Uterus (tissue), 4 donors: ENCODE results near the gene RARA. TPM values are rescaled to one million over a fixed set of nuclear protein-coding genes. Genes with fewer than 3 reads are reported as not detected.

ENCODE experiments used
- DNase-seq, 2 donors: peaks; one replicate each; pipeline ENCODE4 v3.0.0-alpha.2; 2019 to 2020
- H3K27ac ChIP-seq, 2 donors: fragments of 200-600 bp; sonication (generic); 1 replicate in 1 of 2; 2 replicates in 1 of 2; pipeline ENCODE4 v1.5.1; 2016 to 2018
- H3K27me3 ChIP-seq, 2 donors: fragments of 200-600 bp; sonication (generic); one replicate each; pipeline ENCODE4 v1.5.1; 2018 to 2019; ENCODE audit warnings: control low read depth in 1 of 2
- H3K36me3 ChIP-seq, 2 donors: fragments of 200-600 bp; sonication (generic); one replicate each; pipeline ENCODE4 v1.5.1; 2019; ENCODE audit warnings: control low read depth in 1 of 2
- H3K4me1 ChIP-seq, 2 donors: fragments of 200-600 bp; sonication (generic); one replicate each; pipeline ENCODE4 v1.5.1; 2018 to 2019; ENCODE audit warnings: control low read depth in 1 of 2
- H3K4me3 ChIP-seq, 2 donors: fragments of 200-600 bp; sonication (generic); 1 replicate in 1 of 2; 2 replicates in 1 of 2; pipeline ENCODE4 v1.5.1; 2018 to 2019; ENCODE audit warnings: mild to moderate bottlenecking in 1 of 2
- H3K9me3 ChIP-seq, 2 donors: fragments of 200-600 bp; sonication (generic); one replicate each; pipeline ENCODE4 v1.5.1; 2019; ENCODE audit warnings: control low read depth in 1 of 2
- POLR2A ChIP-seq, 2 donors: fragments of 450-650 bp; IDR thresholded peaks; one replicate each; pipeline ENCODE4 v1.6.1; 2016; ENCODE audit warnings: antibody characterized with exemption in 2 of 2, mild to moderate bottlenecking in 1 of 2, moderate library complexity in 1 of 2
- intact Hi-C: fragments of 100-400 bp; cut with DNase I; formaldehyde crosslinking; loops from one replicate; pipeline ENCODE4 v1.15.1; 2023; ENCODE audit warnings: low total_unique reads
- total RNA-seq, 4 donors: library from RNA; depleted of rRNA in 3 of 4; stranded (reverse); fragments of >200 nt in 3 of 4; gene quantifications; one replicate each; pipeline versions ENCODE4 v1.1.0 to v1.2.4, GENCODE V29; 2014 to 2023
- TF ChIP-seq, protein P1 (sequence below), 4 experiments: fragments of 200-600 bp in 2 of 4; fragments of 450-650 bp in 2 of 4; sonication (generic) in 2 of 4; IDR thresholded peaks; one replicate each; pipeline ENCODE4 v1.5.1; 2016 to 2019; ENCODE audit warnings: antibody characterized with exemption in 4 of 4, mild to moderate bottlenecking in 2 of 4, moderate library complexity in 1 of 4
- donor health status: DM: yes; HTN: yes; CAD: no.

RARA gene
- total RNA-seq, 4 donors from 2014 or later, result 18.9 to 80.5 (median 46.3) TPM

DNA sequence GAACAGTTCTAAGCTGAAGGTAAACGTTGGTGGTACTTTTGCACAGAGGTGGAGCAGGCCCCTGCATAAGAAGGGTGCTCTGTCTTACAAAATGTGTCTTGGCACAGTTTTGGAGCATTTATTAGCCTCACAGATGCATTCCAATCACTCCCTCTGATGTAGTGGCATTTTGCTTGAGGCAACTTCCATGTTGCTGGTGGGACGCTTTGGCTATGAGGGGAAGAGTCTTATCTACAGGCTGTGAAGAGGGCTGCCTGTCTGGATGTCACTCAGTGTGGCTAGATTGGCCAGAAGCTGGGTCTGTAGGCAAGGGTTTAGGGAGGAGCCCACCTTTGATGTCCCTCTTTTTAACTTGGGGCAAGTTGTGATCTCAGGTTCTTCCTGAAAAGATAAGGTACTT, 2.6 kb upstream of the RARA start:
- intact Hi-C loops, result no loop called here
- H3K9me3 ChIP-seq, result no peaks in the 10 kb centered on the region
- H3K4me3 ChIP-seq, result no peak overlapping the region
- H3K4me1 ChIP-seq, result peaks cover 0 to 7% of the 10 kb centered on the region in 2 donors
- no peaks in the 10 kb centered on the region for H3K27me3 ChIP-seq
- peak overlapping the region; percentile 59 to 68 for H3K27ac ChIP-seq
- no peaks in the 10 kb centered on the region for H3K36me3 ChIP-seq
- no peak for DNase-seq
- no peak for TF ChIP-seq POLR2A (IDR thresholded peaks at IDR 0.05)
- TF ChIP-seq, protein P1, sequence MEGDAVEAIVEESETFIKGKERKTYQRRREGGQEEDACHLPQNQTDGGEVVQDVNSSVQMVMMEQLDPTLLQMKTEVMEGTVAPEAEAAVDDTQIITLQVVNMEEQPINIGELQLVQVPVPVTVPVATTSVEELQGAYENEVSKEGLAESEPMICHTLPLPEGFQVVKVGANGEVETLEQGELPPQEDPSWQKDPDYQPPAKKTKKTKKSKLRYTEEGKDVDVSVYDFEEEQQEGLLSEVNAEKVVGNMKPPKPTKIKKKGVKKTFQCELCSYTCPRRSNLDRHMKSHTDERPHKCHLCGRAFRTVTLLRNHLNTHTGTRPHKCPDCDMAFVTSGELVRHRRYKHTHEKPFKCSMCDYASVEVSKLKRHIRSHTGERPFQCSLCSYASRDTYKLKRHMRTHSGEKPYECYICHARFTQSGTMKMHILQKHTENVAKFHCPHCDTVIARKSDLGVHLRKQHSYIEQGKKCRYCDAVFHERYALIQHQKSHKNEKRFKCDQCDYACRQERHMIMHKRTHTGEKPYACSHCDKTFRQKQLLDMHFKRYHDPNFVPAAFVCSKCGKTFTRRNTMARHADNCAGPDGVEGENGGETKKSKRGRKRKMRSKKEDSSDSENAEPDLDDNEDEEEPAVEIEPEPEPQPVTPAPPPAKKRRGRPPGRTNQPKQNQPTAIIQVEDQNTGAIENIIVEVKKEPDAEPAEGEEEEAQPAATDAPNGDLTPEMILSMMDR (IDR thresholded peaks at IDR 0.05), result no peak

DNA sequence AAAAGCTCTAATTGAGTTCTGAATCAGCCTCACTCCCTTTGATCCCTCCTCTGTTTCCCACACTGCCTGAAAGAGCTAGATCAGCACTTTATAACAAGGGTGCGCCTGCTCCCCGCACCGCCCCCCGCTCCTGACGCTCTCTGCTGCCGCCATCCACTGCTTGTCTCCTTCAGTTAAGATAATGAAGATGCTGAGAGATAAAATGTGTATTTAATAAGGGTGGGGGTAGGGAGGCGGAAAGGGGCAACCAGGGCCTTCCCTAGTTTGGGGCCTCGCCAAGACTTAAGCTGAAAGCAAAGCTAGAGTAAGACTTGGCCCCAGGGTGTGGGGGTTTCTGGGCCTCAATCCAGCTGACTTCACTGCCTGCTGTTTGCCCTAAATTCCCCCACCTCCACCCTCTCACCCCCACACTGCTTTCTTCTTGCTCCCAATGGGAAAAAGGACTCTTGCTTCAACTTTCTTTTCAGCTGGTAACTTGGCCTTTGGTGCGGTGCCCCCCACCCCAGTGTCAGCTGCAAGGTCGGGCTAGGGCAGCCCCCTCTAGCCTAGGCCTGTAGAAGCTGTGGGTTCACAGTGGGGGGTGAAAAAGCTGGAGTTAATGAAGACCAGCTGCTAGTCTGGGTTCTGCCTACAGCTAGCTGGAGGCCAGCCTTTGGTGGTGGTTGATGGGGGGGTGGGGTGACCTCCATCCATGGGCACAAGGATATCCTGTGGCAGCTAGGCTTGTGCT, 1.8 kb upstream of the RARA start:
- no peak overlapping the region for H3K4me3 ChIP-seq
- peak overlapping the region; percentile 59 to 68 for H3K27ac ChIP-seq
- peaks cover 0 to 14% of the 10 kb centered on the region in 2 donors for H3K4me1 ChIP-seq
- no peaks in the 10 kb centered on the region for H3K36me3 ChIP-seq
- H3K27me3 ChIP-seq, result no peaks in the 10 kb centered on the region
- no peaks in the 10 kb centered on the region for H3K9me3 ChIP-seq
- intact Hi-C loops, result no loop called here
- TF ChIP-seq, protein P1 (IDR thresholded peaks at IDR 0.05), result no peak
- no peak for TF ChIP-seq POLR2A (IDR thresholded peaks at IDR 0.05)
- DNase-seq, result peak; percentile 13 to 51

DNA sequence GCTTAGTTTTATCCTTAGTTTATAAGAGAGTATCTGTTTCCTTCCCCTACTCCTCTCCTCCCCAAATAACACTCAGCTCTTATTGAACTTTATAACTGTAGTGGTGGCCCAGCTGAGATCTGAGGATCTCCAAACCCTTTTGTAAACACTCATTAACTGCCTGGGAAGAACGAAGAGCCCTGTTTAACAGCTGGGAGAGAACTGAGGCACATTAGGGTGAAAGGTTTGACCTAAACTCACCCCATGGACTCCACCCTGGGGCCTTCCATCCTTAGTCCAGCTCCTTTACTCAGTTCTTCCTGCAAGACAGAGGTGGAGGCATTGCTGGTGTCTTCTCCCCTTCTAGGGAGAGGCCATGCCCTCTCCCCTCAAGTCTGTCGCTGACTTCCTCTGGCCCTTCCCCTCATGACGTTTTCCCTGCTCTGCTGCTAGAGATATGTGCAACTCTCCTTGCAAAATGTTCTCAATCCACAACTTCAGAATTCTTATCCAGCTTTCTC, 1.2 kb upstream of the RARA start:
- no peak for TF ChIP-seq POLR2A (IDR thresholded peaks at IDR 0.05)
- TF ChIP-seq, protein P1 (IDR thresholded peaks at IDR 0.05), result no peak
- Histone ChIP-seq H3K9me3 (no peaks in the 10 kb centered on the region), H3K36me3 (no peaks in the 10 kb centered on the region), H3K27me3 (no peaks in the 10 kb centered on the region), H3K4me1 (peaks cover 0 to 18% of the 10 kb centered on the region in 2 donors), H3K27ac (peak overlapping the region; percentile 59 to 68), H3K4me3 (no peak overlapping the region)
- intact Hi-C loops, result no loop called here
- DNase-seq, result no peak

DNA sequence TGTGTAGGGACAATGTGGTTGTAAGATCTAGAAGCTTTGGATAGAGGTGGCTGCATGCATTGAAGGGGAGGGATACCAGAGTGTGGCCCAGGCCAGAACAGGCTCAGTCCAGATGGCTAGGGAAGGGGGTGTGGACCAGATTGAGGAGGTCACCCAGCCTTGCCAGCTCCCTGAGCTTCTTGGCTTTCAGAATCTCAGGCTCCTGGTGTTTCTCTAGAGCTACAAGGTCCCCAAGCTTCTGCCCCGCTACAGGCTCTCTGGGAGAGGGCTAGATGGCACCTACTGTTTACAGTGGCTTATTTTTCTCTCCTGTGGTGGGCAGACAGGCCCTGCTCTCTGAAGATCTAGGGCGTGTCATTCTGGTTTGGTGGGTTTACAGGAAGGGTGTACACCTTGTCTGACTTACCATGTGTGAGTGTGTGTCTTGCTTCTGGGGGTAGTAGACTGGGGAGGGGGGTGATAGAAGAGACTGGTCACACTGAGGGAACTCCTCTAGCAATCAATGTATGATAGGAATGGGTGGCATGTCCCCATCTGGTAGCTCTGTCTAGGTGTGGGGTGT, 1.1 kb downstream of the RARA start:
- Histone ChIP-seq H3K36me3 (no peaks in the 10 kb centered on the region), H3K27ac (peak overlapping the region; percentile 60 to 68), H3K4me1 (peaks cover 0 to 24% of the 10 kb centered on the region in 2 donors), H3K27me3 (no peaks in the 10 kb centered on the region), H3K9me3 (no peaks in the 10 kb centered on the region), H3K4me3 (no peak overlapping the region)
- intact Hi-C loops, result no loop called here
- TF ChIP-seq, protein P1 (IDR thresholded peaks at IDR 0.05), result no peak
- no peak for TF ChIP-seq POLR2A (IDR thresholded peaks at IDR 0.05)
- no peak for DNase-seq

DNA sequence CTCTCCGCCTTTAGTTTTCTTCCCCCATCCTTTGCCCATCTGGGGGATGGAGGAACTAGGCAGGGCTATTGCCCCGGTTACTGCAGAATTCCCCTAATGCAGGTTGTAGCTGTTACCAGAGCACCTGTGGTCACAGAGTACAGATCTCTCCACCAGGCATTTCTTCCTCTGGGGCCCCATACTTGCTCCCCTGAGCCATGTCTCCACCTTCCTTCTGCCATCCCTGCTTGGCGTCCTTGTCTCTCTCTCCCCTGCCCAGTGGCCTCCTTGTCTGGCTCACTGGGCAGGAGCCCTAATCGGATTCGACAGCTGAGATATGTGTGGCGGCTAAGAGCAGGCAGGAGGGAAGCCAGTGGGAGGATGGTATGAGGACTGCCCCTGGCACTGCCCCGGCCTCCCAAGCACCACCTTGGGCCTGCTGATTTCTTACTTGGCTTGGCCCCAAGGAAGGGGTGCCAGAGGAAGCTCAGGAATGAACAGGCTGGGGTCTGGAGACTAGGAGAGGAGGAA, 2.0 kb downstream of the RARA start:
- intact Hi-C loops, result no loop called here
- peaks cover 6 to 24% of the 10 kb centered on the region in 2 donors for H3K4me1 ChIP-seq
- H3K9me3 ChIP-seq, result no peaks in the 10 kb centered on the region
- no peak for DNase-seq
- H3K4me3 ChIP-seq, result no peak overlapping the region
- H3K27ac ChIP-seq, result peak overlapping the region; percentile 62 to 72
- H3K27me3 ChIP-seq, result no peaks in the 10 kb centered on the region
- TF ChIP-seq, protein P1 (IDR thresholded peaks at IDR 0.05), result no peak
- no peak for TF ChIP-seq POLR2A (IDR thresholded peaks at IDR 0.05)
- H3K36me3 ChIP-seq, result no peaks in the 10 kb centered on the region
